ENCODE results near the gene MLH3.

DNA sequence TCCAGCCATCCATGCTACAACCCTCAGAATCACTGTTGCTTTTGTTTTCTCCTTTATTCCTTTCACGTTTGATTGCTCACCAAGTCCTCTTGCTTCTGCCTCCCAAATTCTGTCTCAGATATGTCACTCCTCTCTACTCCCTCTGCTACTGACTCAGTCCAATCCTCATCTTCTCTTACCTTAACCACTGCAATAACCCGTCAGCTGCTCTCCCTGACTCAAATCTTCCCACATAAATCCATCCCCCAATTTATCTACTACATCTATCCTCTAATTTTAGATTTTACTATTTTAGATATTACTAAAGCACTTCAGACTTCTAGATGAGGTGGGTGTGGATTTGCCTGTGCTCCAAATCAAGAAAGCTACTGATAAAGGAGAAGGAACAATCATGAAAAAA is 25.4 kb downstream of the MLH3 start:
- TF ChIP-seq HIVEP1 (CRISPR knock-in tag; IDR thresholded peaks at IDR 0.05), result no peak
- TF ChIP-seq, protein P1, sequence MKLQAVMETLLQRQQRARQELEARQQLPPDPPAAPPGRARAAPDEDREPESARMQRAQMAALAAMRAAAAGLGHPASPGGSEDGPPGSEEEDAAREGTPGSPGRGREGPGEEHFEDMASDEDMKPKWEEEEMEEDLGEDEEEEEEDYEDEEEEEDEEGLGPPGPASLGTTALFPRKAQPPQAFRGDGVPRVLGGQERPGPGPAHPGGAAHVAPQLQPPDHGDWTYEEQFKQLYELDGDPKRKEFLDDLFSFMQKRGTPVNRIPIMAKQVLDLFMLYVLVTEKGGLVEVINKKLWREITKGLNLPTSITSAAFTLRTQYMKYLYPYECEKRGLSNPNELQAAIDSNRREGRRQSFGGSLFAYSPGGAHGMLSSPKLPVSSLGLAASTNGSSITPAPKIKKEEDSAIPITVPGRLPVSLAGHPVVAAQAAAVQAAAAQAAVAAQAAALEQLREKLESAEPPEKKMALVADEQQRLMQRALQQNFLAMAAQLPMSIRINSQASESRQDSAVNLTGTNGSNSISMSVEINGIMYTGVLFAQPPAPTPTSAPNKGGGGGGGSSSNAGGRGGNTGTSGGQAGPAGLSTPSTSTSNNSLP (IDR thresholded peaks at IDR 0.05; ENCODE audit: low read depth, low read length), result no peak
- no peak for TF ChIP-seq NR2F2 (IDR thresholded peaks at IDR 0.05; ENCODE audit: borderline replicate concordance, low read depth)
- TF ChIP-seq, protein P2, sequence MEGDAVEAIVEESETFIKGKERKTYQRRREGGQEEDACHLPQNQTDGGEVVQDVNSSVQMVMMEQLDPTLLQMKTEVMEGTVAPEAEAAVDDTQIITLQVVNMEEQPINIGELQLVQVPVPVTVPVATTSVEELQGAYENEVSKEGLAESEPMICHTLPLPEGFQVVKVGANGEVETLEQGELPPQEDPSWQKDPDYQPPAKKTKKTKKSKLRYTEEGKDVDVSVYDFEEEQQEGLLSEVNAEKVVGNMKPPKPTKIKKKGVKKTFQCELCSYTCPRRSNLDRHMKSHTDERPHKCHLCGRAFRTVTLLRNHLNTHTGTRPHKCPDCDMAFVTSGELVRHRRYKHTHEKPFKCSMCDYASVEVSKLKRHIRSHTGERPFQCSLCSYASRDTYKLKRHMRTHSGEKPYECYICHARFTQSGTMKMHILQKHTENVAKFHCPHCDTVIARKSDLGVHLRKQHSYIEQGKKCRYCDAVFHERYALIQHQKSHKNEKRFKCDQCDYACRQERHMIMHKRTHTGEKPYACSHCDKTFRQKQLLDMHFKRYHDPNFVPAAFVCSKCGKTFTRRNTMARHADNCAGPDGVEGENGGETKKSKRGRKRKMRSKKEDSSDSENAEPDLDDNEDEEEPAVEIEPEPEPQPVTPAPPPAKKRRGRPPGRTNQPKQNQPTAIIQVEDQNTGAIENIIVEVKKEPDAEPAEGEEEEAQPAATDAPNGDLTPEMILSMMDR (CRISPR knock-in tag; IDR thresholded peaks at IDR 0.05), result no peak
- TF ChIP-seq, protein P3, sequence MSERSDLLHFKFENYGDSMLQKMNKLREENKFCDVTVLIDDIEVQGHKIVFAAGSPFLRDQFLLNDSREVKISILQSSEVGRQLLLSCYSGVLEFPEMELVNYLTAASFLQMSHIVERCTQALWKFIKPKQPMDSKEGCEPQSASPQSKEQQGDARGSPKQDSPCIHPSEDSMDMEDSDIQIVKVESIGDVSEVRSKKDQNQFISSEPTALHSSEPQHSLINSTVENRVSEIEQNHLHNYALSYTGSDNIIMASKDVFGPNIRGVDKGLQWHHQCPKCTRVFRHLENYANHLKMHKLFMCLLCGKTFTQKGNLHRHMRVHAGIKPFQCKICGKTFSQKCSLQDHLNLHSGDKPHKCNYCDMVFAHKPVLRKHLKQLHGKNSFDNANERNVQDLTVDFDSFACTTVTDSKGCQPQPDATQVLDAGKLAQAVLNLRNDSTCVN (CRISPR knock-in tag; IDR thresholded peaks at IDR 0.05; ENCODE audit: borderline replicate concordance), result no peak
- no peak for TF ChIP-seq MXI1 (IDR thresholded peaks at IDR 0.05; ENCODE audit: borderline replicate concordance, low read depth, low read length)
- TF ChIP-seq, protein P4, sequence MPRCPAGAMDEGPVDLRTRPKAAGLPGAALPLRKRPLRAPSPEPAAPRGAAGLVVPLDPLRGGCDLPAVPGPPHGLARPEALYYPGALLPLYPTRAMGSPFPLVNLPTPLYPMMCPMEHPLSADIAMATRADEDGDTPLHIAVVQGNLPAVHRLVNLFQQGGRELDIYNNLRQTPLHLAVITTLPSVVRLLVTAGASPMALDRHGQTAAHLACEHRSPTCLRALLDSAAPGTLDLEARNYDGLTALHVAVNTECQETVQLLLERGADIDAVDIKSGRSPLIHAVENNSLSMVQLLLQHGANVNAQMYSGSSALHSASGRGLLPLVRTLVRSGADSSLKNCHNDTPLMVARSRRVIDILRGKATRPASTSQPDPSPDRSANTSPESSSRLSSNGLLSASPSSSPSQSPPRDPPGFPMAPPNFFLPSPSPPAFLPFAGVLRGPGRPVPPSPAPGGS (CRISPR knock-in tag; IDR thresholded peaks at IDR 0.05), result no peak

Measured in HepG2 (cell line).